NCI-H146 treated with DMSO at 0.1 percent for 48 hours (cell line): ENCODE data around the gene ADRM1.

ENCODE experiments used
- DNase-seq: peaks from one replicate; lab custom pipeline; 2025; ENCODE audit not compliant: unreplicated experiment; lab: John Stamatoyannopoulos, UW

The ADRM1 gene

GRCh38 chr20:62302341-62303061 is at the start of gene ADRM1:
Gene ADRM1 (plus strand): TSS chr20:62302997. CDS start chr20:62303569, 572 bp downstream.
- DNase-seq = peak; percentile 93

- DNase-seq = no peak
These were observed 49.4 kb upstream of the ADRM1 start for GRCh38 chr20:62253398-62253797.

- no peak for DNase-seq
These were observed 48.6 kb upstream of the ADRM1 start for GRCh38 chr20:62254021-62254724.

GRCh38 chr20:62255976-62256375 is 46.8 kb upstream of the ADRM1 start:
- no peak for DNase-seq

- DNase-seq = no peak
These were observed 44.1 kb upstream of the ADRM1 start for GRCh38 chr20:62258499-62259293.

GRCh38 chr20:62259294-62259565 is 43.6 kb upstream of the ADRM1 start:
- no peak for DNase-seq

- no peak for DNase-seq
These were observed 40.7 kb upstream of the ADRM1 start for GRCh38 chr20:62262064-62262463.

GRCh38 chr20:62263396-62263795 is 39.4 kb upstream of the ADRM1 start:
- no peak for DNase-seq

- DNase-seq = no peak
These were observed 37.4 kb upstream of the ADRM1 start for GRCh38 chr20:62265365-62265764.

GRCh38 chr20:62266340-62266739 is 36.5 kb upstream of the ADRM1 start:
- DNase-seq = no peak

- DNase-seq = no peak
These were observed 35.9 kb upstream of the ADRM1 start for GRCh38 chr20:62266851-62267250.

GRCh38 chr20:62267543-62267942 is 35.3 kb upstream of the ADRM1 start:
- no peak for DNase-seq

- no peak for DNase-seq
These were observed 34.4 kb upstream of the ADRM1 start for GRCh38 chr20:62268228-62268900.

GRCh38 chr20:62269378-62269777 is 33.4 kb upstream of the ADRM1 start:
- DNase-seq = no peak

GRCh38 chr20:62269871-62270270 is 32.9 kb upstream of the ADRM1 start:
- no peak for DNase-seq

- no peak for DNase-seq
These were observed 30.6 kb upstream of the ADRM1 start for GRCh38 chr20:62272200-62272599.

- DNase-seq = no peak
These were observed 29.4 kb upstream of the ADRM1 start for GRCh38 chr20:62273416-62273815.

- DNase-seq = no peak
These were observed 28.4 kb upstream of the ADRM1 start for GRCh38 chr20:62274332-62274950.

- DNase-seq = no peak
These were observed 27.6 kb upstream of the ADRM1 start for GRCh38 chr20:62275219-62275618.

GRCh38 chr20:62276439-62276838 is 26.4 kb upstream of the ADRM1 start:
- no peak for DNase-seq

GRCh38 chr20:62277253-62277652 is 25.5 kb upstream of the ADRM1 start:
- DNase-seq = no peak
